PFSK-1 (cell line): Measurements from ENCODE around the gene PXT1.

Experiments
- FOXP2 ChIP-seq: optimal IDR thresholded peaks from 2 replicates; pipeline ENCODE3; 2011; ENCODE audit warnings: borderline replicate concordance, control low read depth, inconsistent platforms; ENCODE audit not compliant: insufficient read depth; ENCODE audit errors: extremely low read length, extremely low read depth
- POLR2AphosphoS5 ChIP-seq: IDR thresholded peaks from 2 replicates; pipeline ENCODE4 v1.6.1; 2012; ENCODE audit warnings: low read depth, mild to moderate bottlenecking, control low read depth, low read length, moderate library complexity

DNA sequence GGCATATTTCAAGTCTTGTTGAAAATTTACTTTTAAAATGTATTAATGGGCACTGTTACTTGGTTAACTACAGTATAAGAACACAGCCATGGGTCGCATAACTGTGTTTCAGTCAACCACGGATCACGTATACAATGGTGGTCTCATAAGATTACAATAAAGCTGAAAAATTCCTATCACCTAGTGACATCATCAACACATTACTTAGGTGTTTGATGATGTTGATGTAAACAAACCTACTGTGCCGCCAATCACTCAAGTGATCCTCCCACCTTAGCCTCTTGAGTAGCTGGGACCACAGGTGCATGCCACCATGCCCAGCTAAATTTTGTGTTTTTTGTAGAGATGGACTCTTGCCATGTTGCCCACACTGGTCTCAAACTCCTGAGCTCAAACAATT lies 38.5 kb downstream of the PXT1 start:
- TF ChIP-seq POLR2AphosphoS5 (no peak), FOXP2 (no peak)
